Heart left ventricle (tissue), 16 donors: Measurements from ENCODE around the gene LCE2A. TPM values are rescaled to one million over a fixed set of nuclear protein-coding genes. Genes with fewer than 3 reads are reported as not detected.

Source experiments
- ATAC-seq, 4 donors: fragments of 200-7000 bp; cut with Tn5 transposase; one replicate each; pipeline ENCODE4 v1.9.1; 2020 to 2022; ENCODE audit warnings: moderate library complexity in 4 of 4, mild to moderate bottlenecking in 3 of 4, moderate number of reproducible peaks in 1 of 4
- DNase-seq, 5 donors: peaks; one replicate each; pipeline ENCODE4 v3.0.0-alpha.2; 2020
- H3K27ac ChIP-seq, 12 donors: fragments of 200-600 bp; sonication (generic) in 4 of 12; one replicate each; pipeline versions ENCODE4 v1.5.0 to v1.8.0; 2016 to 2022; ENCODE audit warnings: mild to moderate bottlenecking in 2 of 12
- H3K27me3 ChIP-seq, 9 donors: fragments of 200-600 bp; sonication (generic) in 2 of 9; one replicate each; pipeline versions ENCODE4 v1.5.1 to v1.8.0; 2016 to 2022; ENCODE audit warnings: mild to moderate bottlenecking in 3 of 9
- H3K36me3 ChIP-seq, 9 donors: fragments of 200-600 bp; sonication (generic) in 2 of 9; one replicate each; pipeline versions ENCODE4 v1.5.0 to v1.8.0; 2018 to 2022; ENCODE audit warnings: mild to moderate bottlenecking in 2 of 9
- H3K4me1 ChIP-seq, 12 donors: fragments of 200-600 bp; sonication (generic) in 4 of 12; one replicate each; pipeline versions ENCODE4 v1.5.0 to v1.8.0; 2016 to 2022; ENCODE audit warnings: mild to moderate bottlenecking in 3 of 12
- H3K4me3 ChIP-seq, 12 donors: fragments of 200-600 bp; sonication (generic) in 4 of 12; one replicate each; pipeline versions ENCODE4 v1.5.0 to v1.8.0; 2017 to 2022; ENCODE audit warnings: mild to moderate bottlenecking in 9 of 12, moderate library complexity in 4 of 12
- H3K9me3 ChIP-seq, 12 donors: fragments of 200-600 bp; sonication (generic) in 4 of 12; one replicate each; pipeline versions ENCODE4 v1.5.0 to v1.8.0; 2016 to 2022; ENCODE audit warnings: mild to moderate bottlenecking in 1 of 12
- CTCF ChIP-seq, 12 donors: fragments of 200-600 bp; sonication (generic) in 4 of 12; IDR thresholded peaks; one replicate each; pipeline versions ENCODE4 v1.5.0 to v1.8.0; 2018 to 2022; ENCODE audit warnings: antibody characterized with exemption in 12 of 12, mild to moderate bottlenecking in 5 of 12
- POLR2A ChIP-seq, 2 donors: fragments of 450-650 bp; IDR thresholded peaks; one replicate each; pipeline ENCODE4 v1.6.1; 2017; ENCODE audit warnings: antibody characterized with exemption in 2 of 2, mild to moderate bottlenecking in 2 of 2, moderate library complexity in 2 of 2
- WGBS, 4 donors: extraction: QIAGEN DNeasy Blood & Tissue Kit in 2 of 4; methylation state at CpG; one replicate each; pipeline versions ENCODE4 v1.1.5 to v1.1.7; 2013 to 2018; 5-methylcytosine and 5-hydroxymethylcytosine counted together
- intact Hi-C, 10 donors: fragments of 100-400 bp; cut with DNase I; formaldehyde crosslinking; loops; one replicate each; pipeline versions ENCODE4 v1.11.1 to v1.14.2; 2022
- polyA plus RNA-seq, 2 donors: library from polyadenylated mRNA; stranded (reverse); fragments of 200-250 nt; gene quantifications; one replicate each; pipeline ENCODE4 v1.2.3, GENCODE V29; 2013
- total RNA-seq, 9 donors: library from RNA; depleted of rRNA in 2 of 9; stranded (reverse); fragments of >200 nt in 2 of 9; fragmentation: NEBNext Ultra II Directional in 3 of 9; extraction: Animal tissue kit (Norgen Biotek cat#: 25700) in 3 of 9; gene quantifications; one replicate each; pipeline versions ENCODE4 v1.1.0 to v1.2.4, GENCODE V29; 2016 to 2023
- donor health status: ischemic (EF 13 %, LVEDD 7.1; RV severe dilation, severe dysfunction).
- donor health status: healthy with polysubstance abuse.
- donor health status: DM: no; HTN: yes; CAD: no.
- donor health status: DM: no; HTN: no; CAD: no.
- donor health status: ischemic (EF 25% LVEDD 6.9; RV normal size, moderate dysfunction).
- donor health status: ischemic (EF 25% LVEDD 5.7; RV mildly dilated, moderate dysfunction).
- donor health status: healthy.
- donor health status: DM: yes; HTN: yes; CAD: no.
- donor health status: ischemic (EF 35%, LVEDD 5.7; RV mildly dilated, moderate dysfunction).
- donor health status: nonischemic (EF 11% LVEDD 7.7; RV severe dilation, severe dysfunction).
- donor health status: DM: yes; HTN: yes; CAD: no.
- donor health status: PGD.
- donor health status: ischemic (EF 29% LVEDD 5.4; RV normal size, mild dysfunction).
- donor health status: nonischemic (EF 23%, LVEDD 6.1; RV moderate dilation, normal function).

The LCE2A gene
- total and polyA plus RNA-seq, 11 donors = not detected

- Histone ChIP-seq H3K4me3 (no peak within 1 kb of the TSS), H3K27ac (no peak within 1 kb of the TSS), H3K27me3 (peaks cover 0 to 7% (median 0%) of the 10 kb centered on the region in 9 donors), H3K4me1 (no peaks in the 10 kb centered on the region), H3K9me3 (peaks cover 0 to 6% (median 0%) of the 10 kb centered on the region in 12 donors), H3K36me3 (no peaks in the 10 kb centered on the region)
- 45 to 68% (median 57%) methylated on average over 2 of the region's 2 CpGs for WGBS, 4 donors
- no peak for ATAC-seq
- DNase-seq = no peak
- intact Hi-C loops = no loop called here
- TF ChIP-seq POLR2A (IDR thresholded peaks at IDR 0.05) = no peak
These were observed 9.7 kb downstream of the LCE2A start, which contains the start of gene LCE4A for GRCh38 chr1:152707860-152708259. Gene LCE4A, plus strand, starts transcription at chr1:152708160. Its CDS starts 916 bp downstream, at chr1:152709076.

- intact Hi-C loops = no loop called here
- Histone ChIP-seq H3K27me3 (peaks cover 0 to 3% (median 0%) of the 10 kb centered on the region in 9 donors), H3K4me1 (no peaks in the 10 kb centered on the region), H3K4me3 (no peak overlapping the region), H3K36me3 (no peaks in the 10 kb centered on the region), H3K9me3 (peaks cover 0 to 19% (median 5%) of the 10 kb centered on the region in 12 donors), H3K27ac (no peak overlapping the region)
- DNase-seq (no peak), ATAC-seq (no peak)
- TF ChIP-seq POLR2A (IDR thresholded peaks at IDR 0.05) = no peak
- no peak for TF ChIP-seq CTCF (IDR thresholded peaks at IDR 0.05)
These were observed 20.1 kb downstream of the LCE2A start for GRCh38 chr1:152718238-152718637.

GRCh38 chr1:152725261-152725660 lies 27.1 kb downstream of the LCE2A start:
- Histone ChIP-seq H3K36me3 (no peaks in the 10 kb centered on the region), H3K9me3 (no peaks in the 10 kb centered on the region), H3K27ac (no peak overlapping the region), H3K4me1 (no peaks in the 10 kb centered on the region), H3K27me3 (no peaks in the 10 kb centered on the region), H3K4me3 (no peak overlapping the region)
- TF ChIP-seq POLR2A (IDR thresholded peaks at IDR 0.05) (no peak), CTCF (IDR thresholded peaks at IDR 0.05) (no peak)
- intact Hi-C loops = no loop called here
- ATAC-seq = no peak
- DNase-seq = no peak

- TF ChIP-seq POLR2A (IDR thresholded peaks at IDR 0.05) (no peak), CTCF (IDR thresholded peaks at IDR 0.05) (no peak)
- DNase-seq = no peak
- Histone ChIP-seq H3K27ac (no peak overlapping the region), H3K36me3 (no peaks in the 10 kb centered on the region), H3K4me3 (no peak overlapping the region), H3K27me3 (no peaks in the 10 kb centered on the region), H3K9me3 (no peaks in the 10 kb centered on the region), H3K4me1 (no peaks in the 10 kb centered on the region)
- ATAC-seq = no peak
- intact Hi-C loops = no loop called here
- WGBS, 4 donors = 80 to 85% (median 84%) methylated on average over 1 of the region's 1 CpG
These were observed 30.8 kb downstream of the LCE2A start for GRCh38 chr1:152728986-152729385.

GRCh38 chr1:152735648-152736047 lies 37.5 kb downstream of the LCE2A start:
- no peak overlapping the region for H3K27ac ChIP-seq
- intact Hi-C loops = no loop called here
- H3K9me3 ChIP-seq = no peaks in the 10 kb centered on the region
- WGBS, 4 donors = 4 to 22% (median 11%) methylated on average over 1 of the region's 1 CpG
- no peak for ATAC-seq
- TF ChIP-seq CTCF (IDR thresholded peaks at IDR 0.05) (no peak), POLR2A (IDR thresholded peaks at IDR 0.05) (no peak)
- no peak for DNase-seq
- peaks cover 0 to 5% (median 0%) of the 10 kb centered on the region in 9 donors for H3K27me3 ChIP-seq
- H3K4me3 ChIP-seq = no peak overlapping the region
- H3K36me3 ChIP-seq = no peaks in the 10 kb centered on the region
- H3K4me1 ChIP-seq = no peaks in the 10 kb centered on the region
